Mesothelial cell of epicardium (in vitro differentiated cells): ENCODE measurements around the gene PPP2R2B. TPM values are rescaled to one million over a fixed set of nuclear protein-coding genes. Genes with fewer than 3 reads are reported as not detected.

ENCODE experiments used
- DNase-seq, 2 experiments: peaks; one replicate each; pipeline ENCODE4 v3.0.0; 2021; ENCODE audit warnings: low spot score in 2 of 2; ENCODE audit not compliant: unreplicated experiment in 2 of 2
- H3K27ac Mint-ChIP-seq: 2 replicates; pipeline ENCODE4 v1.8.0; 2021; ENCODE audit warnings: mixed read lengths
- H3K27me3 Mint-ChIP-seq: 2 replicates; pipeline ENCODE4 v1.8.0; 2021; ENCODE audit warnings: low read depth, mixed read lengths
- H3K36me3 Mint-ChIP-seq: 2 replicates; pipeline ENCODE4 v1.8.0; 2021; ENCODE audit warnings: mixed read lengths
- H3K4me1 Mint-ChIP-seq: 2 replicates; pipeline ENCODE4 v1.8.0; 2021; ENCODE audit warnings: mixed read lengths
- H3K4me3 Mint-ChIP-seq: 2 replicates; pipeline ENCODE4 v1.8.0; 2021; ENCODE audit warnings: mild to moderate bottlenecking, moderate library complexity, mixed read lengths
- H3K9me3 Mint-ChIP-seq: 2 replicates; pipeline ENCODE4 v1.8.0; 2021; ENCODE audit warnings: mixed read lengths
- CTCF ChIP-seq: fragments of 200-600 bp; sonication (generic); IDR thresholded peaks from one replicate; pipeline ENCODE4 v1.5.0; 2021; ENCODE audit warnings: antibody characterized with exemption; ENCODE audit not compliant: unreplicated experiment
- total RNA-seq: library from RNA; stranded (reverse); gene quantifications from 3 replicates; pipeline ENCODE4 v1.2.1, GENCODE V29; 2021

The PPP2R2B gene
- total RNA-seq, 1 donor from 2014 or later: 18.2 TPM

GRCh38 chr5:146893991-146894390 is 15.4 kb upstream of the PPP2R2B start:
- Mint-ChIP-seq H3K27ac (no peak overlapping the region), H3K4me3 (no peak overlapping the region)

GRCh38 chr5:146892231-146892630 is 13.7 kb upstream of the PPP2R2B start:
- H3K27me3 Mint-ChIP-seq: no peaks in the 10 kb centered on the region
- H3K36me3 Mint-ChIP-seq: peaks cover 2% of the 10 kb centered on the region
- H3K9me3 Mint-ChIP-seq: peaks cover 10% of the 10 kb centered on the region
- no peak for TF ChIP-seq CTCF
- no peak overlapping the region for H3K27ac Mint-ChIP-seq
- no peak overlapping the region for H3K4me3 Mint-ChIP-seq
- H3K4me1 Mint-ChIP-seq: peaks cover 7% of the 10 kb centered on the region
- DNase-seq: no peak

More at GRCh38 chr5:146893991-146894390, 15.4 kb upstream of the PPP2R2B start:
- Mint-ChIP-seq H3K36me3 (peaks cover 5% of the 10 kb centered on the region), H3K4me1 (peaks cover 7% of the 10 kb centered on the region), H3K9me3 (peaks cover 13% of the 10 kb centered on the region), H3K27me3 (no peaks in the 10 kb centered on the region)
- no peak for DNase-seq
- TF ChIP-seq CTCF: no peak

DNA sequence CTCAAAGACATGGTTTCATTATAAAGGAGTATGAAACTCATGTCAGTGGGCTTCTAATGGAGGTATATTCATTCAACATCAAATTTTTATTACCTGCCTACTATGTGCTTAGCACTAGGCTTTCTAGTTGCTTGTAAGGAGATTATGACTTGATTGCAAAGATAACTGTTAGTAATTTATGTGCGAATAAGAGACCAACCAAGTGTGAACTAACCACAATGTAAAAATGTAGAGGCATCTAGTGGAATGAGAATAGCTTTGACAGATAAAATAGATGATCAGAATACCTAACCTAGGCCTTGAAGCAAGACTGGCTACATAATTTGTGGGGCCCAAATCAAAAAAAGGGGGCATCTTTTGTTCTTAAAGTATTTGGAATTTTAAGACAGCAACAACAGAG is 13.0 kb upstream of the PPP2R2B start:
- Mint-ChIP-seq H3K4me3 (no peak overlapping the region), H3K4me1 (peaks cover 7% of the 10 kb centered on the region), H3K9me3 (peaks cover 3% of the 10 kb centered on the region), H3K27me3 (no peaks in the 10 kb centered on the region), H3K27ac (no peak overlapping the region), H3K36me3 (no peaks in the 10 kb centered on the region)
- no peak for DNase-seq
- no peak for TF ChIP-seq CTCF

- H3K27me3 Mint-ChIP-seq: no peaks in the 10 kb centered on the region
- H3K36me3 Mint-ChIP-seq: no peaks in the 10 kb centered on the region
- no peak overlapping the region for H3K27ac Mint-ChIP-seq
- DNase-seq: no peak
- H3K4me1 Mint-ChIP-seq: peaks cover 7% of the 10 kb centered on the region
- H3K9me3 Mint-ChIP-seq: no peaks in the 10 kb centered on the region
- no peak overlapping the region for H3K4me3 Mint-ChIP-seq
- no peak for TF ChIP-seq CTCF
These were observed 12.3 kb upstream of the PPP2R2B start for GRCh38 chr5:146890731-146891440.

GRCh38 chr5:146890066-146890465 is 11.5 kb upstream of the PPP2R2B start:
- no peak for TF ChIP-seq CTCF
- peaks cover 7% of the 10 kb centered on the region for H3K4me1 Mint-ChIP-seq

More at GRCh38 chr5:146890066-146890465, 11.5 kb upstream of the PPP2R2B start:
- Mint-ChIP-seq H3K4me3 (no peak overlapping the region), H3K27ac (no peak overlapping the region), H3K36me3 (no peaks in the 10 kb centered on the region), H3K9me3 (no peaks in the 10 kb centered on the region), H3K27me3 (no peaks in the 10 kb centered on the region)
- no peak for DNase-seq
